GM18951 (cell line): Measurements from ENCODE around the gene CAMSAP2.

Source experiments
- POLR2A ChIP-seq: IDR thresholded peaks from 4 replicates; pipeline ENCODE4 v1.6.1; 2011; ENCODE audit warnings: mild to moderate bottlenecking; ENCODE audit not compliant: insufficient read length, insufficient read depth; ENCODE audit errors: extremely low read depth
- in situ Hi-C: fragments of 300-500 bp; cut with MboI; formaldehyde crosslinking; loops from one replicate; pipeline ENCODE4 v1.12.0; 2022; ENCODE audit warnings: low sequenced_read_pairs, mixed read lengths, inconsistent platforms; ENCODE audit not compliant: unreplicated experiment

CAMSAP2 gene

GRCh38 chr1:200873671-200874397 is 135.1 kb downstream of the CAMSAP2 start:
- in situ Hi-C loops: no loop called here
- no peak for TF ChIP-seq POLR2A

- in situ Hi-C loops: no loop called here
- TF ChIP-seq POLR2A: no peak
Observed at GRCh38 chr1:200874694-200875093, 136.0 kb downstream of the CAMSAP2 start.

GRCh38 chr1:200875416-200875815 is 136.7 kb downstream of the CAMSAP2 start:
- in situ Hi-C loops: no loop called here
- TF ChIP-seq POLR2A: no peak

GRCh38 chr1:200877010-200877409 is 138.3 kb downstream of the CAMSAP2 start:
- in situ Hi-C loops: no loop called here
- no peak for TF ChIP-seq POLR2A

GRCh38 chr1:200877839-200878551 is 139.3 kb downstream of the CAMSAP2 start:
- in situ Hi-C loops: no loop called here
- no peak for TF ChIP-seq POLR2A

GRCh38 chr1:200880212-200880611 is 141.5 kb downstream of the CAMSAP2 start:
- in situ Hi-C loops: no loop called here
- TF ChIP-seq POLR2A: no peak

- in situ Hi-C loops: no loop called here
- TF ChIP-seq POLR2A: no peak
Observed at GRCh38 chr1:200883118-200883517, 144.4 kb downstream of the CAMSAP2 start.

- TF ChIP-seq POLR2A: no peak
- in situ Hi-C loops: no loop called here
Observed at GRCh38 chr1:200885623-200886402, 147.1 kb downstream of the CAMSAP2 start.

GRCh38 chr1:200886594-200886993 is 147.9 kb downstream of the CAMSAP2 start:
- no peak for TF ChIP-seq POLR2A
- in situ Hi-C loops: no loop called here

- TF ChIP-seq POLR2A: no peak
Observed at GRCh38 chr1:200887036-200887435, 148.3 kb downstream of the CAMSAP2 start.

GRCh38 chr1:200887772-200888348 is 149.2 kb downstream of the CAMSAP2 start:
- no peak for TF ChIP-seq POLR2A
- in situ Hi-C loops: no loop called here

More at GRCh38 chr1:200887036-200887435, 148.3 kb downstream of the CAMSAP2 start:
- in situ Hi-C loops: no loop called here

GRCh38 chr1:200888349-200888838 is 149.7 kb downstream of the CAMSAP2 start:
- in situ Hi-C loops: no loop called here
- TF ChIP-seq POLR2A: peak; percentile 69

GRCh38 chr1:200889571-200889970 is 150.9 kb downstream of the CAMSAP2 start:
- in situ Hi-C loops: no loop called here
- no peak for TF ChIP-seq POLR2A
